ENCODE results near the gene NADK.
"Not testable (repeated sequence)": the region's sequence is repeated elsewhere in the genome, so short reads cannot be mapped to it uniquely, and the experiment has no call there.

NADK gene

GRCh38 chr1:1707241-1707640 is 71.0 kb downstream of the NADK start:
- DNase-seq (ENCODE audit: low read depth in 1 of 2, low spot score in 1 of 2), result not testable (repeated sequence)

GRCh38 chr1:1705623-1706022 is 72.6 kb downstream of the NADK start:
- DNase-seq (ENCODE audit: low read depth in 1 of 2, low spot score in 1 of 2), result not testable (repeated sequence)

DNA sequence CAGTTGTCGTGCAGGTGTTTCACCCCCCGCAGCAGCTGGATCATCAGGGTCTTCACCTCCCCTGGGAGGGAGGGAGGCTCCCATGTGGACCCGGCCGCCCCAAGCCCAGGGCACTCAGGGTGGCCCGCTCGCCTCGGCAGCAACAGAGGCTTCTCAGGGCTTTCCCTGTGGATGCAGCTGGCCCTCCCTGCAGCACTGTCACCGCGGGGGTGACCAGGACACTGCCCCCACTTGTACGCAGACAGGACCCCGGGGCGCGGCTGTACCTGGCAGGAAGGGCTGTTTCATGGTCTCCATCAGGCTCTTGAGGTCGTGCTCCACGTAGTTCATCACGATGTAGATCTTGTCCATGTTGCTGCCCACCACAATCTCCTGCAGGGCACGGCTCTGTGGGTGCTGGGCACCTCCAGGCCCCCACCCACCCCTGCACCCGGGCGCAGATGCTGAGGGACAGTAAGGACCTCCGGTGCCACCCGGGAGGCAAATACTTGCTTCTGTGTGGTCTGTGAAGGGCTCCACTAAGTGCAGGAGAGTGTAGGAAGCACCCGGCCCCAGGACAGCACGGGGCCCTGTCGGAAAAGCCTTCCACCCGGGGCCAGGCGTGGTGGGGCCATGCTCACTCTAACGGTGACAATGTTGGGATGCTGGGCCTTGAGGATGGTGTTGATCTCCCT is 73.8 kb downstream of the NADK start:
- not testable (repeated sequence) for DNase-seq (ENCODE audit: low read depth in 1 of 2, low spot score in 1 of 2)

DNA sequence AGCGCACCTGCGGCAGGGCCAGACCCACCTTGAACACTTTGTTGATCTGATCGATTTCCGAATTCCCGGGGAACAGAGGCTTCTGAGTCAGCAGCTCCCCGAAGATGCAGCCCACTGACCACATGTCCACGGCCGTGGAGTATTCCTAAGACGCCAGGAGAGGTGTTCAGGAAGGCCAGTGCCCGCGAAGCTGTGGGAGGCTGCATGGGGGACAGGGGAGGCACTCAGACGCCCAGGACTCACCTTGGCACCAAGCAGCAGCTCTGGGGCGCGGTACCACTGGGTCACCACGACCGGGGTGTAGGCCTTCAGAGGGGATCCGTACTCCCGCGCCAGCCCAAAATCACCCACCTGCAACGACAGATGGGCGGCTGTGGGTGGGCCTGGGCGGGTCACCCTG is 74.5 kb downstream of the NADK start:
- no peak for DNase-seq (ENCODE audit: low read depth in 1 of 2, low spot score in 1 of 2)

- DNase-seq (ENCODE audit: low read depth in 1 of 2, low spot score in 1 of 2), result not testable (repeated sequence)
Observed at GRCh38 chr1:1702506-1702905, 75.8 kb downstream of the NADK start.
